Pulmonary artery endothelial cell (primary cell): ENCODE data around the gene MTMR10. TPM values are rescaled to one million over a fixed set of nuclear protein-coding genes. Genes with fewer than 3 reads are reported as not detected.
A peak's percentile ranks its signal among the peaks of the same experiment; 100 is the strongest.

Experiments
- DNase-seq: peaks from one replicate; pipeline ENCODE4 v3.0.0-alpha.2; 2011; ENCODE audit warnings: low read depth, low spot score
- total RNA-seq: library from RNA; depleted of rRNA; stranded (reverse); fragments of >200 nt; gene quantifications from 2 replicates; pipeline ENCODE4 v1.2.3, GENCODE V29; 2014

The MTMR10 gene
- total RNA-seq, 1 donor from 2014 or later, result 25.0 TPM

DNA sequence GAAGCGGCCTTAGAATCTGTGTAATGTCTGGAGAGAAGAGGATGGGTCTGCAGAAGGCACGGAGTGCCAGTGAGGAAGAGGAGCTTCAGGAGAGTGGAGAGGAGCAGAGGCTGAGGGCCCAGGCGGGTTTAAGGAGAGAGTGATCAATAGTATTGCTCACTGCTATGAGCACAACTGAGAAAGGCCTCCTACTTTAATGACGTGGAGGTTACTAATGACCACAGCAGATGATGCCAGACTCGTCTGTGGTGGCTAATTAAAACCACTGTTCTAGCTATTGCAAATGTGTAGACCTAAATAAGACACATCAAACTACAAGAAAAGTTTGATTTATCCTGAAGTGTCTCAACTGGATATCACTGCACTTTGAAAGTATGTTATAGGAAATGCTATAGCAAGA lies 33.2 kb downstream of the MTMR10 start:
- no peak for DNase-seq

DNA sequence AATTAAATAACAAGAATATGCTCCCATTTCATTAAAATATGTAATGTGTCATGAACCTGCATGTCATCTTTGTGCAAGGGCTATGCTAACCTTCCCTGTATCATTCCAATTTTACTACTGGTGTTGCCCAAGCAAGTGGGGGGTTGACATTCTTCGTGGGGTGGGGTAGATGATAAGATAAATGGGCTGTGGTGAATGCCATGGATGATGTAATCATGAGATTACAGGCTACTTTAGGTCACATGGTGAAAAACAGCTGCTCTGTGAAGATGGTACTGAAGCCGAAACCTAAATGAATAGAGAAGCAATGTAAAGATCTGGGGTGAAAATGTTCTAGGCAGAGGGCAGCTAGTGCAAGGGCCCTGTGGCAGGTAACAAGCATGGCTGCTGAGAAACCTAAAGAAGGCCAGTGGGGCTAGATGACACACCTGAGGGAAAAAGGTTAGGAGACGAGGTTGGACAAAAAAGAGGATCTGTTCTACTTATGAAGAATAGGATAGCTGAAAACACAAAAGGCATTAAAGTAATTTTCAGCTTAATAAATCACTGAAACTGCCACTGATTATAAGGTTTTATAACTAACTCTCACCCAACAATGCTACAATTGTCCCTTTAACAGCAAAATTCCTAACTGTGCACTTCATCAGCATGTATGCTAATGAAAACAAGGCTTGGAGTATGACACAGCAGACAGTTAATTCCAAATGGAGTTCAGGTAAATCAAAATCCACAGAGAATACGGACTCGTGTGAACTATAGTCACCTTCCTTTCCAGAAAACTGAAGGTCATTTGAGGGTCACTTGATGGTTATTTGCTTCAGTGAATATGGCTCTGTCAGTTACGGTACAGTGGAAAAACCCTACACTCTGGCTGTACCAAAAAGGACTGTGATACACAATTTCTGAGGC lies 35.0 kb downstream of the MTMR10 start:
- no peak for DNase-seq

DNA sequence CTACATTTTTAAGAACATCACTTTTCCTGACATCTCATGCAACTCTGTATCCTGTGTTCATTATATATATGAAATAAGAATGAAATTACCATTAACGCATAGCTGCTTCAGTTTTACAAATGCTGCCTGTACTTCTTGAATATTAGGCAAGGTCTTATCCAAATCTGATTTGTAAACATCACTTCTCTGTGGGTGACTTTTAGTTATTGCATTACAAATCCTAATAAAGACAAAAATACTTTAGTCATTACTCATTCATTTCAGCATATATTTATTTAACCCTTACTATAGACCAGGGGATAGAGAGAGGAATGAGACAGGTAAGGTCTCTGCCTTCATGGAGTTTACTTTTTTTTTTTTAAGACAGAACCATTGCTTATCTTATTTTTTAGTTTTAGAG lies 36.8 kb downstream of the MTMR10 start:
- no peak for DNase-seq

DNA sequence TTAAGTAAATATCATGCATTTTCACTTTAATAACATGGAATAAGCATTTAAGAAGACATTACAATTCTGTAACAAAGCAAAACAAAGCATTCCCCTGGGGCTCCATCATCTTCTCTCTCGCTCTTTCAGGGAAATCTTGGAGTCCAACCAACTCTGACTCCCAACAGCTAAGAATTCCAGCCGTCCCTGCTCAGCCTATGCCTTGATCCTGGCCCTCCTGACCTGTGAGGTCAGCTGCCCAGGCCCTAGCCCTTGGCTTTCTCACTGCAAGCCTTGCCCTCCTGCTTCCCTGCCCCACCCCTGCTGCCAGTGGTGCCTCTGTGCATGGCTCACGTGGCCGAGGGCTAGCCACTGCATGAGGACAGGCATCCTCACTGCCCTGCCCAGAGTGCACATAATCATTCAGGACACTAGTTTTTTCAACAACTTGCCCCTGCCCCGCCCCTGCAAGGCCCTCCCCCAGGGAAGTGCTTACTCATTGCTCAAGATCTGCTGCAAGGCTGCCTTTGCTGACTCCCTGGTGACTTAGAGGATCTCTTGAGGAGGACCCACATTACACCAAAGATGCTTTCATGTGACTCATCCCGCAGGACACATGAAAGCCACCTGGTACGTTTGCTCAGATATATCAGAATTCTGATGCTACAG lies 37.6 kb downstream of the MTMR10 start:
- peak; percentile 5 for DNase-seq

DNA sequence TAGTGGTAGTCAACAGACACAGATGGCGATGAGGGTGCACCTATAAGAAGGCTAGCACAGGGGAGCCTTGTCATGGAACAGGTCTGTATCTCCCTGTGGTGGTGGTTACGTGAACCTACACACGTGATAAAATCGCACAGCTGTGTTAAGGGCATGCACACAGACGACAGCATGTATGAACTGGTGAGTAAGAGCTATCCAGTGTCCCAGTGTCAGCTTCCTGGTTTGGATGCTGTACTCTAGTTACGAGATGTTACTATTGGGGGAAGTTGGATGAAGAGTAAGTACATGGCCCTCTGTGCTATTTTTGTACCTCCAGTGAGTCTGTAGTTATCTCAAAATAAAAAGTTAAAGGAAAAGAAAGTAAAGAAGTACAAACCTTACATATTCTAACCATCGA lies 38.2 kb downstream of the MTMR10 start:
- no peak for DNase-seq

DNA sequence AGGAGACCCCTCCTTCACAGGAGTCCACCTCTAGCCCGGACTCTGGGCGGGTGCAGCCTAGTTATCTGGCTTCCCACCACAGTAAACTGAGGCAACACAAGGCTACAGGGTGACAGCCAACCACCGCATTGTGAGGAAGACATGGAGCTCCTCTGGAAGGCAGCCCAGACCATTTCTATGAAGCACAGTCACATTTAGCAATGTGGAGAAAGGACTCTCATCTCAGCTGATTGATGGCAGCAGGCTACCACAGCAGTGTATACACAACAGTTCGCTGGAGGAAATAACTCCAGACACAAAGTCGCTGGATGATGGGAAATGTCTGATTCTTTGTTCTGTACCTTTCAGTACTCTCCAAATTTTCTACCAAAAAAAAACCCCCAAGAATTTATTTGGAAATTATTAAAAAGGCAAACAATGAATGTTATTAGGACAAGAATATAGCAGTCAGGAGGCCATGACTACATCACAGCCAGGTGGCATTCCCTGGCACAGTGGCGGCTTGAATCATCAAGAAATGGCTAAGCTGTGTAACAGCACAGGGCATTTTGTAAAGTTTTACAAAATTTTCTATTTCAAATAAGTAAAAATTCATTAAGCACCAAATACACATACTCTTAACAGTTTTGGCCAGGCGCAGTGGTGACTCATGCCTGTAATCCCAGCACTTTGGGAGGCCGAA lies 47.6 kb downstream of the MTMR10 start:
- no peak for DNase-seq

DNA sequence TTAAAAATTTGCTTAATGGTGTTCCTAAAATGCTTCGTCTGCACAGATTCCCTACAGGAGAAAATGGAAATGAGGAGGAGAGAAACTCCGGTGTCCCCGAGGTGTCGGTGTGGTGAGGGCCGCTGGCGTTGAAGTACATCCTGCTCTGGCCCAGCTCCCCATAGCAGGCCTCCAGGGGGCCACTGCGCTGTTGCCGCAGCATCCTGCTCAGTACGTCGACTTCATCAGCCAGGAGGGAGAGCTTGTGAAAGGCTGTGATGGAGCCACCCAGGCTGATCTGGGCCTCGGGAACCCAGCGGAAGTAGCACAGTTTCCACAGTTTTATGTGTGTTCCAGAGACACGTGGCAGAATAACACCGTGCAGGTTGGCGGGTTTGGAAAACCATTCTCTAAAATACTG lies 49.9 kb downstream of the MTMR10 start:
- DNase-seq, result no peak

DNA sequence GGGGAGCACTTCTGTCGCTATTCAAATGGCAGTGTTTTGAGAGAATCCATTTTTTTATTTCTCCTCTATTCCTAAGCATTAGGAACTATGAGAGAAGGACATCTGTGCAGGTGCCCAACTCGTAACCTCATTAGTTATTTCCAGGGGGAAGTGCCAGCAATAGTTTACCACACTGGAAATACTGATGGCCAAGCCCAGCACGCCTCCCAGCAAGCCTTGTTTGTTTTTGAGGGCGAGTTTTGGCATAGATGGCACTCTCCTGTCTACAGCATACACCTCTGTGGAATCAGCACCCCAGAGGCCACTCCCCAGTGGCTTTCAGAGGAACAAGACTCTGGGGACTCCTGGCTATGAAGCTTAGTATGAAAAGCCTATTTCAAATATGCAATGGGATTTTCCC lies 51.1 kb downstream of the MTMR10 start:
- DNase-seq, result no peak

DNA sequence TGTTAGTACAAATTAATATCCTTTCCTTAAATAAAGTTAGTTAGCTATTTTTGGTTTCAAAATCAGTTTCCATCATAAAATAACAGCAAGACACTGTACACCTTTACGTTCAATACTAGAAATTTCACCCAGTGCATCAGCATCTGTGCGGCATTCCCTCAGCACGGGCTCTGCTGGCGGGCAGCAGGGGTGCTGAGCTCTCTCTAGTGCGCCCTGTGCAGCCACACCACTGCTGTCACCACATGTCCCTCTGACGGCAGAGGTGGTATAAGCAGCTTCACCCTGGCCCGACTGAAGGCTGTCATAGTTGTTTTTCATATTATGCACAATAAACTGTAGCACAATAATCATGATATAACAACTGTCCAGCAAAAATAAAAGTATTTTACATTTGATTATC lies 52.3 kb downstream of the MTMR10 start:
- no peak for DNase-seq

DNA sequence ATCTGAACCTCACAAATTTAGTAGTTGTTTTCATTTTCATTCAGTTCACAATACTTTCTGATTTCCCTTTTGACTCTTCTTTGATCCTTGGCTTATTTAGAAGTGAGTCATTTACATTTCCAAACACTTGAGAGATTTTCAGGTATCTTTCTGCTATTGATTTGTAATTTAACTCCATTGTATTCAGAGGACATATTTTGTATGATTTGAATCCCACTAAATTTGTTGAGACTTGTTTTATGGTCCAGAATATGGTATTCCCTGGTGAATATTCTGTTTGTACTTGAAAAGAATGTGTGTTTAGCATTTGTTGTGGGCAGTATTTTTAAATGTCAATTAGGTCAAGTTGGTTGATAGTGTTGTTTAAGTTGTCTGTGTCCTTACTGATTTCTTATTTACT lies 58.1 kb downstream of the MTMR10 start:
- no peak for DNase-seq

DNA sequence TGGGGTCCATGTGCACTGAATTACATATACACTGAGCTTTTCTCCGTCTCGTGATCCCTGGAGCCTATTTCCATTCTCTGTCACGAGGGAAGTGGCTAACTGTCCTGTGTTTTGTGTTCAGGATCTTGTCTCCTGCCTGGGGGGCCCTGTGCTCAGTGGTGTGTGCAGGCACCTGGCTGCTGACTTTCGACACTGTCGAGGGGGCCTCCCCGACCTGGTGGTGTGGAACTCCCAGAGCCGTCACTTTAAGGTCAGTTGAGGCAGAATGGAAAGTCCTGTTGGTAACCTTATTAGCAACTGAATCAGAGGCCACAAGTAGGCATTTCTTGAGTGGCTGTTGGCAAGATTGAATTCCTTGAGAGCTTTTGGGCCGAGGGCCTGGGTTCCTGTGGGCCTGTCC lies 61.0 kb downstream of the MTMR10 start:
- DNase-seq, result no peak

DNA sequence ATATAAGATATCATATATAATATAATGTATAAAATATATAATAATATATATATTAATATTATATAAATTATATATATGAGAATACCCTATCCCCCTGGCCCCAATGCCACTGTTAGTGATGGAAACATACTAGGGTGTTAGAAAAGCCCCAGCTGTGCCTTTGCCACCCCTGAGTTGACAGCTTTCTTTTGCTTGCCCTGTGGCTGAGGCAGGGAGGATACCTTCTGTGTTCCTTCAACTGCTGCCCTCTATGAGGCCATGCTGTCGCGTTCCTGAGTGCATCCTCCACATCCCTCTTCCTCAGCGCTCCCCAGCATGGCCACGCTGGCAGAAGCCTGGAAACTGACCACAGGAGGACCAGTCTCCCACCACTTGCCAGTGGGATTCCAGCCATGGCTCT lies 61.4 kb downstream of the MTMR10 start:
- no peak for DNase-seq

DNA sequence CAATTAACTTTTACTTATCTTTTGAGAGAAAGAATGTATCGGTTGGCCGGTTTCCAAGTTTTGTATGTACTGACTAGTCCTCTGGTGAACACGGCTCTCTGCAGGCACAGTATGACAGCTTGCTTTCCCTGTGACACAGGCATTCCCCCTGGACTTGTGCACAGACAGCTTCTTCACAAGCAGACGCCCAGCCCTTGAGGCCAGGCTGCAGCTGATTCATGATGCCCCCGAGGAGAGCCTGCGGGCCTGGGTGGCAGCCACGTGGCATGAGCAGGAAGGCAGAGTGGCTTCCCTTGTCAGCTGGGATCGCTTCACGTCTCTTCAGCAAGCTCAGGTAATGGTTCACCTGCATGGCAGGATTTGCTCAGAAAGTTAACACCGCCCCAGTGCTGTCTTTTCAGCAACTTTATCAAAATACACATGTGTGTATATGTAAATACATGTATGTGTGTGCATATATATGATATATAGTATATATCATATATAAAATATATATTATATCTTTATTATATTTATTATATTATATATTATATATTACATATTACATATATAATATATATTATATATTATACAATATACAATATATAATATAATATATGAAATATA lies 62.3 kb downstream of the MTMR10 start:
- no peak for DNase-seq

DNA sequence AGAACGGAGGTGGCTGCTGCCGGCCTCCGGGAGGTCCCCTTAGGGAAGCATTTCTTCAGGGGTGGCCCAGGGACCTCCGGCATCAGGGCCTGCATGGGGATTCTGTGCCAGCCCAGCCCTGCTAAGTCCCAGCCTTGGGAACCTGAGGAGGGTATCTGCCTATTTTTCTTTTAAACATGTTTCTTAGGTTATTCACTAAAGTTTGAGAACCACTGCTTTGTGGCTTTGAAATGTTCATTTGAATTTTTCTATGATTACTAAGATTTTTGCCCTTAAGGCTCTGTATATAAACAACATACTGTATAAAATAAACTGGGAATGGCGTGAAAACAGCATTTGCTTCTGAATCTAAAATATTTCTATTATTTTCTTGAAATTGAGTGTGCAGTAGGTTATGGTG lies 63.4 kb downstream of the MTMR10 start:
- DNase-seq, result no peak

DNA sequence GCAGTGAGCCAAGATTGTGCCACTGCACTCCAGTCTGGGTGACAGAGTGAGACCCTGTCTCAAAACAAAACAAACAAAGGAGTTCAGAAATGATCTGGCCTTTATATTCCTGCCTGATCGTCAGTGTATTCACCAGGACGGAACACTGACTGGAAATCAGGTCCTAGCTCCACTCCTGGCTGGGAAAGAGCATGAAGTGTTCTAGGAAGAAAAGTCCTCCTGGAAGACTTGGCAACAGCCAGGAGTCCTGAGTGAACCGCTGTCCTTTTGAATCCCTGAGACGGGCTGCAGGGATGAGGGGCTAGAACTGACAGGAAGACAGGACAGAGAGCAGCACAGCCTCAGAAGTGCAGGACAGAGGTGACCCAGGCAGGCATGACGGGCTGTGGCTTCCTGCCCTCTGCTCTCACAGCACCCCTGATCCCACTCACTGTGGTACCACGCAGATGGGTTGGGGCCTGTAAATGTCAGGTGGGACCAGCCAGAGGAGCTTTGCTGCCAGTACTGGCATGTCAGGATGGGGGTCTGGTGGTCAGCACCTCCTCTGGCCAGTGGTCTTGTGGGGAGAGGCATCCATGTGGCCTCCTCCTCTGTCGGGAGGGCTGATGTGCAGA lies 64.2 kb downstream of the MTMR10 start:
- no peak for DNase-seq

DNA sequence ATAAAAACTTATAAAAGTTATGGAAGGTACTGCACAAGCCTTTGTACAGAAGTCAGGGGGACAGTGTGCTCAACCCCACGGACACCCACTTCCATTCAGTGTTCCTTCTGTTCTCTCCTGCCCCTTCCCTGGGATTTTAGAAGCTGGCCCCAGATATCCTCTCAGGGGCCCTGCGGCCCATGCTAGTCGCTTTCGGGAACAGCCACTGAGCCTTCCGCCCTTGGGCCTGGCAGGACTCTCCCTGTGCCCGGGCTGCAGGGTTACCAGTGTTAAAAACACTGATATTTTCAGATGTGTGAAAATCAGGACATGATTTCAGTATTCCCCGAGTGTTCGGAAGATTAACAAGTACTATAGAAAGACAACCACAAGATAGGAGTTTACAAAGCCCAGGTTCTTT lies 65.3 kb downstream of the MTMR10 start:
- no peak for DNase-seq

DNA sequence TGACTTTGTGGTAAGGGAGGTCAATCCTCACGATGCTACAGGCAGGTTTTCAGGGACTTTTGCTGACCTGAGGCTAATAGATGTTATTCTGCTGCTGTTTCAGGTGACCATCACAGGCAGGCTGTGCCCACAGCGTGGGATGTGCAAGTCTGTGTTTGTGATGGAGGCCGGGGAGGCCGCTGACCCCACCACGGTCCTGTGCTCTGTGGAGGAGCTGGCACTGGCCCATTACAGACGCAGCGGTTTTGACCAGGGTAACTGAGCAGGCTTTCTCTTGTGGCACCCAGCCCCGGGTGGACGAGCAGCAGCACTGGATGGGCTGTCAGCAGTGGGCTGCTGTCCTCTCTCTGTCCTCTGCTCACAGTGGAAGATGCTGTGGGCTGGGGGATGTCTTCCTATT lies 65.7 kb downstream of the MTMR10 start:
- DNase-seq, result no peak

DNA sequence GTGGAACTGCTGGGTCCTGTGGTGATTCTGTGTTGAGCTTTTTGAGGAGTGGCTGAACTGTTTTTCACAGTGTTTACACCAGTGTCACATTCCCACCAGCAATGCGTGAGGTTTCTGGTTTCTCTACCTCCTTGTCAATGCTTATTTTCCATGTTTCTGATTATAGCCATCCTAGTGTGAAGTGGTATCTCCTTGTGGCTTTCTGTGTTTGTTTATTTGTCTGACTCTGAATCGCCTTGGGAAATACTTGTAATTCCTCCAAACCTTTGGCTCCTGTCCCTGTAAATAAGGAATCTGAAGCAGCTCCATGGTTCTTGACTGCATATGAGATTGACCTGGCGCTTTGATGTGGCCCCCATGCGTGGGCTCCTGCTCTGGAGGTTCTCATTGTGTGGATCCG lies 67.1 kb downstream of the MTMR10 start:
- DNase-seq, result no peak

DNA sequence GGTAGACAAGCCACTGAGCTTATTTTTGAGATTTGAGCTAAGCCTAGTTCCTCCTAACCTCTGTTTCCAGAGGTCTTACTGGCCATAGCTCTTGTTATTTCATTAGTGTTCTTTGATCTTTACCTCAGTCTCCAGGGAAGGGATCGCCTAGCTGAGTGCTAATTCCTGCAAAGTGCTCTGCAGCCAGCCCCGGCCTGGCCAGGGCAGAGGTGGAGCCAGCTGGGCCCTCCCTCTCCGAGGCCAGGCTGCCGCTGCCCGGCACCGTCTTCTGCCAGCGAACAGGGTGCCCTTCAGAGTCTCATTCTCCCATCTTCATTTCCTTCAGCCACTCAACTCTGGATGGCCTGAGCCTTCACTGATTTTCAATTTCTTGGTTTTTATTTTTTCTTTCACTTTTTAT lies 68.0 kb downstream of the MTMR10 start:
- no peak for DNase-seq

DNA sequence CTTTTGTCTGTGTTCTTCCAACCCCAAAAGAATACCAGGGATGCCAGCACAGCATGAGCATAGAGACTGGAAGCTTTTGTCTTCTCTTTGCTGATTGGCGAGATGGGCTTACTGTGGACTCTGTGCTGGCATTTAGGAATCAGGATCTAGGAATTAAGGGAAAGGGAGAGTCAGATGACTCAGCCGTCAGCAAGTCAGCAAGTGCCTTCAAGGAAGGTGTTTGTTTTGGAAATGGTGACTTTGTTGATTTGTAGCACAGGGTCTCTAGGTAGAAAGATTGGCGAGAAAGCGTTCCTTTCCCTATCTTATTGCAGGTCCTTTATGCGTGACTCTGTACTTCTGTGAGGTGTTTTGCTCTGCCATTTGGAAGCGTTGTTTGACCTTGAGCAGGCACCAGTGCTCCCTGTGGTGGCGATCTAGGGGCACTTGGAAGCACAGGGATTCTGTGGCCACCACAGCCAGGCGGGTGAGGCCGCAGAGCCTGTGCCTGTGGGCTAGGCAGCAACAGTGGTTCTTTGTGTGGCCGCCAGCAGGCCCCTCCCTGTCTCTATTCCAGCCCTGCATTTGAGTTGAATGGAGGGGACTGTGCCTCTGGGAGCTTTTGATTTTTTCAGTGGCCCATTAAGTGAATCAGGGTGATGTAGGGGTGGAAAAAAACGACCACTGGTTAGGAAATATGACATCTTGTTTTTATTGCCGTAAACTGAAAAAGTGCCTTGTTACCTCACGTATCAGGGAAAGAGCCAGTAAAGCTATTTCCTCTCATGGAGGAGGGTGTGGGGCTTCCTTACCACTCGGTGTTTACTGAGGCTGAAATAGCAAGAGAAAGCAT lies 68.7 kb downstream of the MTMR10 start:
- no peak for DNase-seq
